Endothelial cell of umbilical vein (primary cell): ENCODE measurements around the gene TRANK1.

Experiments
- CTCF ChIP-seq, 2 donors: IDR thresholded peaks; 1 replicate in 1 of 2; 2 replicates in 1 of 2; pipeline ENCODE4 v1.5.1; 2011; ENCODE audit warnings: low read length in 2 of 2, mild to moderate bottlenecking in 2 of 2, moderate library complexity in 2 of 2, control low read depth in 1 of 2, inconsistent platforms in 1 of 2, low read depth in 1 of 2; ENCODE audit not compliant: insufficient read depth in 1 of 2; ENCODE audit errors: extremely low read depth in 1 of 2
- GATA2 ChIP-seq: IDR thresholded peaks from 2 replicates; pipeline ENCODE4 v1.7.0; 2011; ENCODE audit warnings: low read depth, mild to moderate bottlenecking, moderate library complexity, mixed read lengths, low read length; ENCODE audit not compliant: insufficient read length, insufficient read depth
- MYC ChIP-seq: IDR thresholded peaks from one replicate; pipeline ENCODE4 v1.6.1; 2011; ENCODE audit warnings: mild to moderate bottlenecking, low read depth, low read length
- POLR2A ChIP-seq: IDR thresholded peaks from 2 replicates; pipeline ENCODE4 v1.6.1; 2012; ENCODE audit warnings: low read depth, mild to moderate bottlenecking, control low read depth, low read length
- POLR2AphosphoS5 ChIP-seq: IDR thresholded peaks from 2 replicates; pipeline ENCODE4 v1.6.1; 2012; ENCODE audit warnings: low read depth, mild to moderate bottlenecking, control low read depth, low read length, moderate library complexity; ENCODE audit not compliant: insufficient read depth

- no peak for TF ChIP-seq CTCF (IDR thresholded peaks at IDR 0.05; ENCODE audit: extremely low read depth in 1 of 2, insufficient read depth in 1 of 2, low read depth in 1 of 2, low read length in 2 of 2)
- TF ChIP-seq POLR2A, result no peak
- TF ChIP-seq GATA2, result no peak
- no peak for TF ChIP-seq POLR2AphosphoS5
- no peak for TF ChIP-seq MYC
Observed at GRCh38 chr3:36901588-36901987, 43.3 kb downstream of the TRANK1 start.
